IMR-90 (cell line): ENCODE data around the gene RHCE. TPM values are rescaled to one million over a fixed set of nuclear protein-coding genes. Genes with fewer than 3 reads are reported as not detected.
A peak's percentile ranks its signal among the peaks of the same experiment; 100 is the strongest.

Experiments used
- ATAC-seq: fragments of 200-7000 bp; cut with Tn5 transposase; 2 replicates; pipeline ENCODE4 v1.9.1; 2020; ENCODE audit warnings: low read depth, mild to moderate bottlenecking, moderate library complexity
- BruUV-seq: library from RNA; stranded (reverse); fragments of 400-500 nt; replicated peaks from 2 replicates; lab custom pipeline; 2021; lab: Mats Ljungman, UMichigan
- CTCF ChIA-PET: fragments of 300-600 bp; formaldehyde crosslinking; extraction: SDS; loops from one replicate; lab custom pipeline; 2021; ENCODE audit warnings: antibody characterized with exemption; lab: Yijun Ruan, JAX
- POLR2A ChIA-PET: fragments of 300-600 bp; sonication (Branson Sonifier 250); formaldehyde crosslinking; loops from one replicate; lab custom pipeline; 2022; ENCODE audit warnings: antibody characterized with exemption; ENCODE audit not compliant: unreplicated experiment; lab: Charles Lee
- DNase-seq: peaks from one replicate; pipeline ENCODE4 v3.0.0; 2013
- H2AFZ ChIP-seq: replicated peaks from 2 replicates; pipeline ENCODE3; 2013; ENCODE audit warnings: low read length, mild to moderate bottlenecking; ENCODE audit not compliant: poor library complexity
- H2AK5ac ChIP-seq: 2 replicates; pipeline ENCODE4 v1.6.1; 2013; ENCODE audit warnings: low read depth, low read length, inconsistent platforms
- H2AK9ac ChIP-seq: replicated peaks from 2 replicates; pipeline ENCODE3; 2013; ENCODE audit warnings: mild to moderate bottlenecking, low read depth, low read length, moderate library complexity; ENCODE audit not compliant: poor library complexity
- H2BK120ac ChIP-seq: 2 replicates; pipeline ENCODE4 v1.6.1; 2013; ENCODE audit warnings: low read depth, low read length, inconsistent platforms
- H2BK15ac ChIP-seq: 3 replicates; pipeline ENCODE4 v1.6.1; 2013; ENCODE audit warnings: low read depth, low read length, inconsistent platforms
- H2BK20ac ChIP-seq: 2 replicates; pipeline ENCODE4 v1.6.1; 2013; ENCODE audit warnings: low read depth, mild to moderate bottlenecking, inconsistent platforms, low read length, moderate library complexity
- H2BK5ac ChIP-seq: 2 replicates; pipeline ENCODE4 v1.6.1; 2013; ENCODE audit warnings: mild to moderate bottlenecking, low read depth, low read length, inconsistent platforms; ENCODE audit not compliant: poor library complexity, severe bottlenecking
- H3K14ac ChIP-seq: replicated peaks from 2 replicates; pipeline ENCODE4 v1.6.1; 2013; ENCODE audit warnings: low read depth, low read length, inconsistent platforms
- H3K18ac ChIP-seq: 2 replicates; pipeline ENCODE4 v1.6.1; 2013; ENCODE audit warnings: low read depth, low read length, control low read depth
- H3K23ac ChIP-seq: 2 replicates; pipeline ENCODE4 v1.6.1; 2013; ENCODE audit warnings: low read depth, low read length, inconsistent platforms
- H3K27ac ChIP-seq: 2 replicates; pipeline ENCODE4 v1.5.1; 2013; ENCODE audit warnings: mild to moderate bottlenecking, control low read depth, low read length; ENCODE audit not compliant: insufficient read depth
- H3K27me3 ChIP-seq: 2 replicates; pipeline ENCODE4 v1.6.1; 2013; ENCODE audit warnings: low read length; ENCODE audit not compliant: control insufficient read depth, insufficient read depth
- H3K36me3 ChIP-seq: 2 replicates; pipeline ENCODE4 v1.6.1; 2013; ENCODE audit warnings: low read length, mixed read lengths; ENCODE audit not compliant: control insufficient read depth, insufficient read depth
- H3K4ac ChIP-seq: 2 replicates; pipeline ENCODE4 v1.6.1; 2013; ENCODE audit warnings: low read depth, low read length, inconsistent platforms
- H3K4me1 ChIP-seq: 2 replicates; pipeline ENCODE4 v1.6.1; 2013; ENCODE audit warnings: low read length, mixed read lengths; ENCODE audit not compliant: control insufficient read depth, insufficient read depth
- H3K4me2 ChIP-seq: 2 replicates; pipeline ENCODE4 v1.6.1; 2013; ENCODE audit warnings: low read depth, mild to moderate bottlenecking, control low read depth, low read length, moderate library complexity
- H3K4me3 ChIP-seq: 2 replicates; pipeline ENCODE4 v1.5.1; 2013; ENCODE audit warnings: low read depth, mild to moderate bottlenecking, control low read depth, low read length, moderate library complexity; ENCODE audit not compliant: insufficient read depth
- H3K56ac ChIP-seq: 2 replicates; pipeline ENCODE4 v1.6.1; 2013; ENCODE audit warnings: low read length, inconsistent platforms; ENCODE audit not compliant: insufficient read depth; ENCODE audit errors: extremely low read depth
- H3K79me1 ChIP-seq, 2 experiments: 2 replicates each; pipeline ENCODE4 v1.6.1; 2013; ENCODE audit warnings: low read length in 2 of 2, inconsistent platforms in 1 of 2, low read depth in 1 of 2
- H3K9ac ChIP-seq: 2 replicates; pipeline ENCODE4 v1.6.1; 2013; ENCODE audit warnings: low read depth, low read length, control low read depth
- H3K9me1 ChIP-seq: 2 replicates; pipeline ENCODE4 v1.6.1; 2013; ENCODE audit warnings: low read length, inconsistent platforms; ENCODE audit not compliant: insufficient read depth
- H3K9me3 ChIP-seq: 2 replicates; pipeline ENCODE4 v1.6.1; 2013; ENCODE audit warnings: low read length; ENCODE audit not compliant: control insufficient read depth, insufficient read depth
- H4K20me1 ChIP-seq: 2 replicates; pipeline ENCODE4 v1.6.1; 2013; ENCODE audit warnings: low read length, inconsistent platforms; ENCODE audit not compliant: insufficient read depth
- H4K5ac ChIP-seq: 2 replicates; pipeline ENCODE4 v1.6.1; 2013; ENCODE audit warnings: mild to moderate bottlenecking, low read depth, low read length, control low read depth
- H4K8ac ChIP-seq, 2 experiments: 2 replicates each; pipeline ENCODE4 v1.6.1; 2013; ENCODE audit warnings: low read depth in 2 of 2, low read length in 2 of 2, control low read depth in 1 of 2, inconsistent platforms in 1 of 2
- H4K91ac ChIP-seq: 2 replicates; pipeline ENCODE4 v1.6.1; 2013; ENCODE audit warnings: low read depth, low read length, inconsistent platforms; ENCODE audit not compliant: insufficient read depth
- MXI1 ChIP-seq: IDR thresholded peaks from 2 replicates; pipeline ENCODE4 v1.6.1; 2012; ENCODE audit warnings: low read depth, mild to moderate bottlenecking, low read length, moderate library complexity, borderline replicate concordance
- POLR2A ChIP-seq: IDR thresholded peaks from 2 replicates; pipeline ENCODE4 v1.6.1; 2012; ENCODE audit warnings: mild to moderate bottlenecking, low read depth, low read length
- RAD21 ChIP-seq: IDR thresholded peaks from 2 replicates; pipeline ENCODE4 v1.6.1; 2012; ENCODE audit warnings: low read length, improper control_type of control experiment
- USF2 ChIP-seq: fragments of 150-350 bp; IDR thresholded peaks from 2 replicates; pipeline ENCODE4 v1.6.1; 2017; ENCODE audit warnings: mild to moderate bottlenecking, antibody characterized with exemption, low read length, low read depth
- WGBS, 2 experiments: methylation state at CpG; one replicate each; pipeline versions ENCODE4 v1.1.5 to v1.1.7; 2013; ENCODE audit warnings: missing lambda C conversion rate in 2 of 2; ENCODE audit not compliant: insufficient read length in 1 of 2; ENCODE audit errors: extremely low coverage in 2 of 2; 5-methylcytosine and 5-hydroxymethylcytosine counted together
- dilution Hi-C: fragments of 300-500 bp; cut with HindIII; formaldehyde crosslinking; loops from one replicate; pipeline ENCODE4 v1.14.3; 2018; ENCODE audit warnings: low sequenced_read_pairs; ENCODE audit not compliant: unreplicated experiment
- in situ Hi-C: fragments of 300-500 bp; cut with MboI; formaldehyde crosslinking; loops from 3 replicates; pipeline ENCODE4 v1.14.3; 2019; ENCODE audit warnings: low sequenced_read_pairs, inconsistent platforms, mixed read lengths
- intact Hi-C: fragments of 100-400 bp; cut with micrococcal nuclease; formaldehyde crosslinking; loops from 2 replicates; pipeline ENCODE4 v1.10.0; 2022
- polyA plus RNA-seq, 3 experiments: library from polyadenylated mRNA; depleted of rRNA; stranded (reverse); fragments of >200 nt; gene quantifications; 2 replicates each; pipeline ENCODE4 v1.2.3, GENCODE V29; 2012; ENCODE audit warnings: low replicate concordance in 1 of 3
- total RNA-seq: library from RNA; depleted of rRNA; stranded (reverse); fragments of >200 nt; gene quantifications from 2 replicates; pipeline ENCODE4 v1.2.3, GENCODE V29; 2012

Gene RHCE
- total and polyA plus RNA-seq, 2 of the 4 experiments (the other 2 are of a cell fraction) = 0.54 to 0.62 TPM

GRCh38 chr1:25338188-25338981 lies 82.2 kb downstream of the RHCE start, which contains the start of gene TMEM50A:
TMEM50A (plus strand) TSS chr1:25338334; CDS start chr1:25340487, 2,153 bp downstream.
- BruUV-seq = TSS peak; percentile 29

More at GRCh38 chr1:25338188-25338981, 82.2 kb downstream of the RHCE start, which contains the start of gene TMEM50A:
- DNase-seq = peak; percentile 79
- H3K14ac ChIP-seq = peak within 1 kb of the TSS; percentile 85; the same call in 1 of the 2 replicates
- ATAC-seq = peak; percentile 86
- H3K9me3 ChIP-seq = no peaks in the 10 kb centered on the region
- 0 out of 2 replicates have a peak, but pooled peaks cover 2% of the 10 kb centered on the region for H3K4me1 ChIP-seq
- dilution Hi-C loops = no loop called here
- H2BK20ac ChIP-seq = no peak within 1 kb of the TSS
- H2AFZ ChIP-seq = peak within 1 kb of the TSS; percentile 97
- H3K27ac ChIP-seq = peak within 1 kb of the TSS; percentile 95
- 0 out of 2 replicates have a peak within 1 kb of the TSS, but pooled peaks have one; percentile 22 for H3K56ac ChIP-seq
- H3K79me1 ChIP-seq = peaks cover 8 to 14% of the 10 kb centered on the region in 2 experiments
- H2BK15ac ChIP-seq = no peak within 1 kb of the TSS; the same call in 2 of the 3 replicates
- 0% methylated on average over 17 of the region's 75 CpGs; no CpG with 5 or more reads in 1 of the 2 experiments for WGBS, 2 experiments
- H4K91ac ChIP-seq = peak within 1 kb of the TSS; percentile 77
- intact Hi-C loops = no loop called here
- H3K36me3 ChIP-seq = peaks cover under 1% of the 10 kb centered on the region
- peak within 1 kb of the TSS; percentile 39; the same call in 1 of the 2 replicates for H3K23ac ChIP-seq
- H3K4me3 ChIP-seq = peak within 1 kb of the TSS; percentile 96
- ChIA-PET POLR2A (no interaction called here), CTCF (no interaction called here)
- peak within 1 kb of the TSS; percentile 10; the same call in 1 of the 2 replicates for H2AK5ac ChIP-seq
- in situ Hi-C loops = no loop called here
- H3K27me3 ChIP-seq = no peaks in the 10 kb centered on the region
- no peaks in the 10 kb centered on the region for H3K9me1 ChIP-seq
- peak within 1 kb of the TSS; percentile 93 for H2AK9ac ChIP-seq
- H2BK5ac ChIP-seq = peak within 1 kb of the TSS; percentile 92
- TF ChIP-seq USF2 (no peak), POLR2A (peak; percentile 63), RAD21 (no peak), MXI1 (0 out of 2 replicates have a peak, but pooled peaks have one; percentile 9)
- peak within 1 kb of the TSS; percentile 57 for H4K5ac ChIP-seq
- no peak within 1 kb of the TSS for H2BK120ac ChIP-seq
- peak within 1 kb of the TSS; percentile 90 for H3K9ac ChIP-seq
- H3K18ac ChIP-seq = peak within 1 kb of the TSS; percentile 74
- peaks cover 11% of the 10 kb centered on the region; the same call in 1 of the 2 replicates for H4K20me1 ChIP-seq
- peak within 1 kb of the TSS; percentile 97 for H3K4me2 ChIP-seq
- H4K8ac ChIP-seq = peak within 1 kb of the TSS in 1 of 2 experiments; percentile 88; a peak in 2 of 4 replicates
- peak within 1 kb of the TSS; percentile 84 for H3K4ac ChIP-seq
